ENCODE results near the gene ABCD2.
"Not testable (repeated sequence)": the region's sequence is repeated elsewhere in the genome, so short reads cannot be mapped to it uniquely, and the experiment has no call there.

The ABCD2 gene

GRCh38 chr12:39619660-39620433 is at the start of gene ABCD2:
Gene ABCD2 (minus strand): TSS chr12:39619803. CDS start chr12:39619615, 188 bp downstream.
- peak; percentile 61 to 67 for DNase-seq

DNA sequence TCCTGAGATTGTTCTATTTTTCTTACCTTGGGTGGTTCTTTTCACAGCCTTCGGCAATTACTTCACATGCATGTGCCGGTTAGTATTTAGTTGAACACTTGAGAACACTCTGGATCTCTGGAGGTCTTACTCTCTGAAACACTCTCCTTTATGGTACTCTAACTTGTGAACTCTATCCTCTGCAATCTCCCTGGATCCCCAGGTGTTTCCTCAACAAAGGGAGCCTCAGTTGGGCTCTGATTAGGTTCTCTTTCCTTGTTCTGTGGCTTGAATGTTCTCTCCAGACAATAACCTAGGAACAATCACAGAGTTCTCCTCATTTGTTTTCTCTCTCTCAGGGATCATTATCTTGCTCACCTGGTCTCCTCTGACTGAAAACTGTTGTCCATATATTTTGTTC is 40.5 kb upstream of the ABCD2 start:
- no peak for DNase-seq

DNA sequence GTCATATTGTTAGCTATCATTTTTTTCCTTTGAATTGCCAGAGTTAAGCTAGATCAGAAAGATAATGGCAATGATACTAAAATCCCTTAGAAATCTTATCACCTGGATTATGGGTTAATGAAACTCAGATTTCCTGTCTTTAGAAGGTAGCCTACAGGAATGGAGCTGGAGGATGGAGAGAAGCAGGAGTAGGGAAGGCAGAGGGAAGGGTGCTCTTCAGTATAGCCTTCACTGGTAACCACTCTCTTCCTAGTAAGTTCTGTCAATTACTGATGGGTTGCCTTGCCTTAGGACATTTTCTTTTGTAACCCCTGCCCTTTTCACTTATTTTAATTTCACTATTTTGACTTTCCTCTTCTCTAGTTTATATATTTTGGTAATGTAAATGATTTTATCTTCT is 27.8 kb upstream of the ABCD2 start:
- no peak for DNase-seq

DNA sequence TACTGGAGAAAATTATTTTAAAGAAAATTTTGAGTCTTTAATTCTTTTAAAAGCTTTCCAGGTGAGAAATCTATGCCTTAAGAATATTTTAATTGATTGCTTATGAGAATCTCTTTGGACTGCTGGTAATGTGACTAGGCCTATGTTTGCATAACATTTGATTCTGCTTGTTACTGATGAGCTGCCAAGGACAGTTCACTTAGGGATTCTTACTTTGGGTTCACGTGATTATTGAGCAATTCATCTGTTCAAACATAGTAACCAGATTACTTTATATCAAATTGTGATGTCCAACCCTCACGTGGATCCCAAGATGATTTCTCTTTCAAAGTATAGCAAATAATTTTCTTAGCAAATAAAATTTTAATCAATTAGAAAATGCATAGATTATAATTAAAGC is 27.4 kb upstream of the ABCD2 start:
- DNase-seq, result no peak

- DNase-seq, result no peak
Measured at GRCh38 chr12:39643052-39643451, 23.4 kb upstream of the ABCD2 start.

GRCh38 chr12:39638840-39639239 is 19.2 kb upstream of the ABCD2 start:
- no peak for DNase-seq

GRCh38 chr12:39638178-39638577 is 18.6 kb upstream of the ABCD2 start:
- no peak for DNase-seq

DNA sequence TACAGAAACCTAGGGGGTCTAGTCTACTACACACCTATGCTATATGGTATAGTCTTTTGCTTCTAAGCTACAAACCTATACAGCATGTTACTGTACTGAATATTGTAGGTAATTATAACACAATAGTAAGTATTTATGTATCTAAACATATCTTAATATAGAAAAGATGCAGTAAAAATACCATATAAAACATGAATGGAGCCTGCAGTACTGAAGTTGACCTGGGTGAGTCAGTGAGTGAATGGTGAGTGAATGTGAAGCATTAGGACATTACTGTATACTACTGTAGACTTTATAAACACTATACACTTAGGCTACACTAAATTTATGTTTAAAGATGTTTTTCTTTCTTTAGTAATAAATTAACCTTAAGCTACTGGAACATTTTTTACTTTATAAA is 13.1 kb upstream of the ABCD2 start:
- no peak for DNase-seq

DNA sequence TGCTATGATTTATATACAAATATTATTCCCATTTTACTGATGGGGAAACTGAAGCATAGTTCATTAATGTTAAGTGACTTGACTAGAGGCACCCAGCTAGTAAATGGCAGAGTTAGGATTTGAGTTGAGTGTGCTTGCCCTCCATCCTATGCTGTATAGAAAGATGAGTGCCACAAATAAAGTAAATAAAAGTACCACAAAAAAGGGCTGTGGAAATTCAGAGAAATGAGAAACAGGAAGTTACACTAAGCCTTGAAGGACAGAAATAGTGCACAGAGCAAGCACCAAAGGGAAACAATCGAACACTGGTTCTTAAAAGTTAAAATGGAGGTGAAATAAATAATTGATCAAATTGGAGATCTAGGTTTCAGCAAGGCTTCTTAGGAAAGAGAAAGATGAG is 9.2 kb upstream of the ABCD2 start:
- no peak for DNase-seq

DNA sequence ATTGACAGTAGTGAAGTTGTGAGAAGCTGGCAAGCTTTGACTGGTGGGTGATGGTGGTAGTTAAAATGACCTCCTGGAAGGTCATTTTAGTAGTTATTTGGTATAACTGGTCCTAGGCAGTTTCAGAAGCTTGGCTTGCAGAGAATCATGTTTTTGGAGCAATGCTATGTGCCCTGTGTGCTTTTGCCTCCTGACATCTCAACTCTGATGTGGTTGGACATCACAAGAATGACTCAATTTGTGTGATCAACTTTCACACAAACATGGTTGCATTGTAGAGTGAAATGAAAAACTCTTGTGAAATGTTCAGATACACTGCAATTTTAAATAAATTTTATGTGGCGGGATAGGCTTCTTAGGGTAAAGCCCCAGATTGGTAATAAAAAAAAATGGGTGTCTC is 8.3 kb upstream of the ABCD2 start:
- no peak for DNase-seq

DNA sequence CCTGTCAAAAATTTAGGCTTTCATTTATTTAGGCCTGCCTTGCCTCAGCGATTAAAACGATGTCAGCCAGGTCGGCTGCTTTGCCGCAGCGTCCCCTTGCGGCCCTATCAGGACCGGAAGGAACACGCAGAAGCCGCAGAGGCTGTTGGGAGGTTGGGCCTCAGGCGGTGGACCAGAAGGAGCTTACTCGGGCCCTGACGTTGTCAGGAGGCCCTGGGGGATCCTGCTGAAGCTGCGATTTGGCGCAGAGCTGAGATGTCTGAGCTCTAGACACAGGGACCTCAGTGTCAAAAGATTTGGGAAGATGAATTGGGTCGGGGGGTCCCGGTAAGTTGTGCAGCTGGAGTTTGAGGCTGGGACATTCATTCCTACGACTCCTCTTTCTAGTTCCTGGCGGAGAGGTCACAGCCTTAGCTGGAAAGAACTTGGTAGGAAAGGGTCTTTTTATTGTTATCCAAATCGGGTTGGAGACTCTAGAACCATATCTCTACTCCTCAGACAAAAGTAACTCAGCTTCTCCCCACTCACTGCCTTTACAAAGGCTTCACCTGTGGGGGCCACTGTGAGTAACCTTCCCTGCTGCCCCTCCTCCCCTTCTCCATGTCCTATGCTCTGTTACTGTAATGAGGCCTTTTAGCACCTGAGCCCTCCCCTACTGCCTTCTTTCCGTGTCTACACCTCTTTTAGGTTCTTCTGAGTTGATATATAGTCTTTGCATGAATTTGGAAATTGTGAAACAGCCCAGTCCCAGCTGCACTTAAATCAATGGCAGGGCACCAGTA is 6.6 kb upstream of the ABCD2 start:
- no peak for DNase-seq

DNA sequence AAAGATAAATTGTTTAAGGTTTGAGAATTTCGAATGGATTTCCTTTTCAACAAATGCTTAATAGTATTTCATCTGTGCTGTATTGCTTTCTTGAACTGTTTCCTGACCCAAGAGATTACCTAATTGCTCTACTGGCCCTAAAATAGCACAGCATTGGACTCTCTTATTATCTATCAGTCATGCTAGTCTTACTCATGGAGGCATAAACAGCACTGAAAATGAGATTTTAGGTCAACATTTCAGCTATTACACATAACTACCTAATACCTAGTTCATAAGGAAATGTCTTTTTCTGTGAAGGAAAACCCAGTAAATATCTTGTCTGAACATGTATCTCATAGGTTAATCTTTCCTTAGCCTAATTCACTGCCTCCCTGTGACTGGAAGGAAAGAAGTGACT is 4.3 kb upstream of the ABCD2 start:
- DNase-seq, result no peak

- not testable (repeated sequence) for DNase-seq
Measured at GRCh38 chr12:39623160-39623559, 3.6 kb upstream of the ABCD2 start.

- no peak for DNase-seq
Measured at GRCh38 chr12:39622306-39622705, 2.7 kb upstream of the ABCD2 start.

DNA sequence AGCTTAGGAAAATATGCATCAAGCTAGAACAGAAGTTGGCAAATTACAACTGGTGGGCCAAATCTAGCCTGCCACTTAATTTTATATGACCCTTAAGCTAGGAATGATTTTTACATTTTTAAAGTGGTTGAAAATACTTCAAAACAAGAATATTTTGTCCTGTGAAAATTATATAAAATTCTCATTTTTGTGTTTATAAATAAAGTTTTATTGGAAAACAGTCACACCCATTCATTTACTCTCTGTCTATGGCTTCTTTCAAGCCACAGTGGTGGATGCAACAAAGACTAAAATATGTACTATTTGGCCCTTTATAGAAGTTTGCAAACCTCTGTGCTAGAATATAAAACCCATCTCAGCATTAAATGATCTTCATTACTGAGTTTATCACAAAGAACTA is 2.1 kb upstream of the ABCD2 start:
- DNase-seq, result no peak

GRCh38 chr12:39620659-39621658 is 1.4 kb upstream of the ABCD2 start:
- DNase-seq, result no peak

DNA sequence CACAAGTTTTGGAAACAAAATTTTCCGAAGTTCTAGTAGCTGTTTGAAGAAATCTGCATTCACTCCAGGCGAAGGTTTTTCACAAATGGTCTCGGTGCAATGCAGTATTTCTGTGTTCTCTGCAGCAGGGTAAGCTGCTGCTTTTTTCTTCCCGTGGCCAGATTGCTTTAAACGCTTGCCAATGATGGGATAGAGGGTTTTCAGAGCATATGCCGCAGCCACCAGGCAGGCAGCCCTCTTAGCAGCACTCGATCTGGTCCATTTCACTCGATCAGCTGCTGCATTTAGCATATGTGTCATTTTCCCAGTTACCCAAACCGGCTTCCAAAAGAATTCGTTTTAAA is 315 bp downstream of the ABCD2 start:
- peak in 1 of 2 experiments; percentile 16 for DNase-seq

DNA sequence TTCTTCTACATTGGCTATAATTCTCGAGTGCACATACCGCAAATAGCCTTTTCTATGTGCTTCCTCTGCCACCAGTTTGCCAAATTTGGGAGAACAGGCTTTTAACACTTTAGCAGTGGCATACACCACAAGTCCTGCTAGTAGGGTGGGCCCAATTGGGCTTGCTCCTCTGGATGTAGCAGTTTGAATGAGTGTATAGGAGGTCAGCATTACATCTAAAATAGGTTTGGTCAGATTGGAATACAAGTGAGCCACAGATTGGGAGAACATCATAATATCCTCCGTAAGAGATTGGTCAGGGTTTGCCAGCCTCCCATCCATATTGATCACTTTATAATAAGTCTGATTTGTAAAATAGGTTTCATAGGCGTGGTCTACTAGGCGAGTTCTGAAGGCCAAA is 902 bp downstream of the ABCD2 start:
- no peak for DNase-seq

DNA sequence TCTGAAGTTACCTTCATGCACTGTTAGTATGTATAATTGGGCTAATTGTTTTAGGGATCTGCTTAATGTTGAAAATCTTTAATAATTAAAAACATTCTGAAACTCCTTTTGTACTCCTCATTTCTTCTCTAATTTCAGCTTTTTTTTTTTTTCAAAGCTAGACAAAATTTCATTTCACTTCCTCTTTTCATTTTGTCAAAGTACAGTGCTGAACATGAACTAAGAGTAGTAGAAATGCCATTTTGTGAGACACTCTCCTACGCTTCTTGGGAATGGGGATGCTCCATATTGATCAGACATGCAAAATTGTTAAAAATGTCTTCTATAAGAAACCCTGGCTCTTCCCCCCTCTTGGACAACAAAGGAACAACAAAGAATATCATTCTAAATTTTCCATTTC is 1.7 kb downstream of the ABCD2 start:
- DNase-seq, result no peak

- no peak for DNase-seq
Measured at GRCh38 chr12:39616666-39617065, 2.9 kb downstream of the ABCD2 start.

GRCh38 chr12:39616251-39616650 is 3.4 kb downstream of the ABCD2 start:
- no peak for DNase-seq

DNA sequence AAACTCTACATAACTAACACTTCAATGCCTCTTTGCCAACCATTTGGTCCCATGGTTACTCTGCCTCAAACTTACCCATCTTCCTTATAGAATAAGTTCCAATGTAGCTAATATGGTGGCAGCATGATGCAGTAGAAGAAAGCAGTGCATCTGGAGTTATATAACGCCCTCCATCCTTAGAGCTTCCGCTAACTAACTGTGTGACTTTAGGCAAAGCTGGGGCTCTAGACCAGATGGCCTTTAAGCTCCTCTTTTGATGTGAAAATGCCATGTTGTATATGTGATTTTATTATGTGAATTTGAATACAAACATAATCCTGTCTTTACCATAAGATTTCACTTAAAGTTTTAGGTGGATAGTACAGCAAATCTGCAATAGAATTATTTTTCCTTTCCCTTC is 6.1 kb downstream of the ABCD2 start:
- DNase-seq, result no peak

DNA sequence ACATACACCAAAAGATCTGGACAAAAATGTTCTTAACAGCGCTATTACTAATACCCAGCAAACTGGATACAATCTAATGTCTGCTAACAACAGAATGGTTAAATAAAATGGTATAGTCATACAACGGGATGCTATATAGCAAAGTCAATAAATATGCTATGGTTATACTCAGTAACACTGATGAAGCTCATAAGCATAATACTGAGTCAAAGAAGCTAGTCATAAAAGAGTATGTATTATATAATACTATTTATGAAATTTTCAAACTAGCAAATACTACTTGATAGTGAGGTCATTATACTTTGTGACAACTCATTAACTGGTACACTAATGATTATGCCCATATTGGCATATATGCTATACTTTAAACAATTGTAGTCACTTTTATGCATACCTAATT is 7.4 kb downstream of the ABCD2 start:
- no peak for DNase-seq

Data from NCI-H2081 (cell line).